H9 (cell line): ENCODE measurements around the gene DNASE1L1. TPM values are rescaled to one million over a fixed set of nuclear protein-coding genes. Genes with fewer than 3 reads are reported as not detected.

Source experiments
- DNase-seq: peaks from one replicate; pipeline ENCODE4 v3.0.0-alpha.2; 2017
- H2AFZ ChIP-seq: one replicate; pipeline ENCODE4 v1.6.1; 2013; ENCODE audit warnings: mild to moderate bottlenecking, low read length, control low read depth, moderate library complexity
- H2AK5ac ChIP-seq: 2 replicates; pipeline ENCODE4 v1.6.1; 2013; ENCODE audit warnings: low read length, control low read depth, mixed read lengths; ENCODE audit not compliant: insufficient read length
- H2BK120ac ChIP-seq: one replicate; pipeline ENCODE4 v1.6.1; 2013; ENCODE audit warnings: low read depth, mild to moderate bottlenecking, low read length, control low read depth, inconsistent platforms; ENCODE audit not compliant: poor library complexity, severe bottlenecking
- H2BK12ac ChIP-seq: 2 replicates; pipeline ENCODE4 v1.6.1; 2013; ENCODE audit warnings: low read length, control low read depth, mixed read lengths, low read depth; ENCODE audit not compliant: insufficient read length
- H2BK15ac ChIP-seq: 2 replicates; pipeline ENCODE4 v1.6.1; 2013; ENCODE audit warnings: low read depth, low read length, control low read depth
- H2BK20ac ChIP-seq: one replicate; pipeline ENCODE4 v1.6.1; 2013; ENCODE audit warnings: low read depth, mild to moderate bottlenecking, low read length, control low read depth, inconsistent platforms; ENCODE audit not compliant: poor library complexity, severe bottlenecking
- H2BK5ac ChIP-seq: 2 replicates; pipeline ENCODE4 v1.6.1; 2013; ENCODE audit warnings: low read length, control low read depth, mixed read lengths; ENCODE audit not compliant: insufficient read length
- H3K14ac ChIP-seq: 2 replicates; pipeline ENCODE4 v1.6.1; 2013; ENCODE audit warnings: low read length, control low read depth; ENCODE audit not compliant: insufficient read depth
- H3K18ac ChIP-seq: 2 replicates; pipeline ENCODE4 v1.6.1; 2013; ENCODE audit warnings: low read depth, mild to moderate bottlenecking, mixed read lengths, low read length, control low read depth; ENCODE audit not compliant: insufficient read length
- H3K23ac ChIP-seq: 2 replicates; pipeline ENCODE4 v1.6.1; 2013; ENCODE audit warnings: low read length, control low read depth, mixed read lengths, low read depth; ENCODE audit not compliant: insufficient read length
- H3K23me2 ChIP-seq: 2 replicates; pipeline ENCODE4 v1.6.1; 2013; ENCODE audit warnings: low read depth, mild to moderate bottlenecking, mixed read lengths, low read length, control low read depth; ENCODE audit not compliant: insufficient read length, poor library complexity, severe bottlenecking
- H3K27ac ChIP-seq: 2 replicates; pipeline ENCODE4 v1.5.1; 2013; ENCODE audit warnings: low read length, control low read depth, mixed read lengths, low read depth; ENCODE audit not compliant: insufficient read length
- H3K27me3 ChIP-seq: 2 replicates; pipeline ENCODE4 v1.6.1; 2013; ENCODE audit warnings: low read length, control low read depth, inconsistent platforms; ENCODE audit not compliant: insufficient read depth
- H3K4ac ChIP-seq: 2 replicates; pipeline ENCODE4 v1.6.1; 2013; ENCODE audit warnings: low read depth, mild to moderate bottlenecking, control low read depth, inconsistent platforms, low read length, moderate library complexity
- H3K4me1 ChIP-seq: 2 replicates; pipeline ENCODE4 v1.6.1; 2013; ENCODE audit warnings: low read length, control low read depth, inconsistent platforms; ENCODE audit not compliant: insufficient read depth
- H3K4me2 ChIP-seq: 2 replicates; pipeline ENCODE4 v1.6.1; 2013; ENCODE audit warnings: low read length, control low read depth, mixed read lengths; ENCODE audit not compliant: insufficient read length, insufficient read depth
- H3K56ac ChIP-seq: 2 replicates; pipeline ENCODE4 v1.6.1; 2013; ENCODE audit warnings: low read depth, mild to moderate bottlenecking, mixed read lengths, low read length, control low read depth; ENCODE audit not compliant: insufficient read length
- H3K79me1 ChIP-seq: 2 replicates; pipeline ENCODE4 v1.6.1; 2013; ENCODE audit warnings: low read depth, mild to moderate bottlenecking, moderate library complexity, low read length, control low read depth, inconsistent platforms; ENCODE audit not compliant: insufficient read depth, poor library complexity, severe bottlenecking
- H3K79me2 ChIP-seq: 2 replicates; pipeline ENCODE4 v1.6.1; 2013; ENCODE audit warnings: low read length, control low read depth, inconsistent platforms; ENCODE audit not compliant: insufficient read depth
- H3K9ac ChIP-seq: 2 replicates; pipeline ENCODE4 v1.6.1; 2013; ENCODE audit warnings: low read length, control low read depth, mixed read lengths; ENCODE audit not compliant: insufficient read length; ENCODE audit errors: extremely low read depth
- H3K9me3 ChIP-seq: one replicate; pipeline ENCODE4 v1.6.1; 2013; ENCODE audit warnings: low read depth, low read length, inconsistent platforms; ENCODE audit not compliant: control insufficient read depth
- H3T11ph ChIP-seq: one replicate; pipeline ENCODE4 v1.6.1; 2013; ENCODE audit warnings: mild to moderate bottlenecking, low read length, control low read depth, inconsistent platforms
- H4K20me1 ChIP-seq: one replicate; pipeline ENCODE4 v1.6.1; 2013; ENCODE audit not compliant: control insufficient read depth, insufficient read length, insufficient read depth
- H4K5ac ChIP-seq: 2 replicates; pipeline ENCODE4 v1.6.1; 2013; ENCODE audit warnings: low read depth, mild to moderate bottlenecking, mixed read lengths, low read length, control low read depth; ENCODE audit not compliant: insufficient read length
- H4K8ac ChIP-seq: replicated peaks from 2 replicates; pipeline ENCODE4 v1.6.1; 2013; ENCODE audit warnings: low read length, control low read depth, mixed read lengths, low read depth; ENCODE audit not compliant: insufficient read length
- H4K91ac ChIP-seq: 2 replicates; pipeline ENCODE4 v1.6.1; 2013; ENCODE audit warnings: low read depth, mild to moderate bottlenecking, moderate library complexity, mixed read lengths, low read length, control low read depth; ENCODE audit not compliant: insufficient read length
- H3K27ac Mint-ChIP-seq, 3 experiments: 2 replicates in 2 of 3; 3 replicates in 1 of 3; pipeline ENCODE4 v1.8.0; 2020 to 2021; ENCODE audit warnings: mixed read lengths in 3 of 3, mild to moderate bottlenecking in 1 of 3, moderate library complexity in 1 of 3
- H3K27me3 Mint-ChIP-seq: 2 replicates; pipeline ENCODE4 v1.8.0; 2021; ENCODE audit warnings: low read depth, mild to moderate bottlenecking, moderate library complexity, mixed read lengths
- H3K36me3 Mint-ChIP-seq, 3 experiments: 2 replicates in 2 of 3; 3 replicates in 1 of 3; pipeline ENCODE4 v1.8.0; 2020 to 2021; ENCODE audit warnings: low read depth in 3 of 3, mixed read lengths in 3 of 3; ENCODE audit not compliant: insufficient read depth in 1 of 3
- H3K4me1 Mint-ChIP-seq, 2 experiments: 2 replicates each; pipeline ENCODE4 v1.8.0; 2020; ENCODE audit warnings: mixed read lengths in 2 of 2
- H3K4me3 Mint-ChIP-seq, 2 experiments: 2 replicates in 1 of 2; 3 replicates in 1 of 2; pipeline ENCODE4 v1.8.0; 2020 to 2021; ENCODE audit warnings: mild to moderate bottlenecking in 2 of 2, mixed read lengths in 2 of 2, moderate library complexity in 1 of 2
- H3K9me3 Mint-ChIP-seq, 2 experiments: 2 replicates in 1 of 2; 3 replicates in 1 of 2; pipeline ENCODE4 v1.8.0; 2020; ENCODE audit warnings: mild to moderate bottlenecking in 2 of 2, mixed read lengths in 2 of 2, moderate library complexity in 1 of 2
- CTCF ChIP-seq: fragments of 200-600 bp; sonication (generic); conservative IDR thresholded peaks from 3 replicates; pipeline ENCODE4 v1.8.0; 2021; ENCODE audit warnings: antibody characterized with exemption, mild to moderate bottlenecking
- WGBS: extraction: QIAGEN DNeasy Blood & Tissue Kit; methylation state at CpG from one replicate; pipeline ENCODE4 v1.1.7; 2013; ENCODE audit warnings: missing lambda C conversion rate, low lambda C conversion rate, mixed read lengths; ENCODE audit not compliant: insufficient read length; ENCODE audit errors: extremely low coverage; 5-methylcytosine and 5-hydroxymethylcytosine counted together
- total RNA-seq: library from RNA; stranded (reverse); gene quantifications from 2 replicates; pipeline ENCODE4 v1.2.1, GENCODE V29; 2021

DNASE1L1 gene
- total RNA-seq, 1 experiment from 2014 or later: 14.5 TPM

- no peak overlapping the region for H2BK20ac ChIP-seq
- H2BK12ac ChIP-seq: no peak overlapping the region
- Mint-ChIP-seq H3K4me3 (peak overlapping the region; percentile 79 to 89), H3K4me1 (peaks cover 16 to 43% of the 10 kb centered on the region in 2 experiments), H3K27me3 (peaks cover 2% of the 10 kb centered on the region; the same call in 1 of the 2 replicates), H3K36me3 (peaks cover 15 to 29% (median 24%) of the 10 kb centered on the region in 3 experiments), H3K27ac (peak overlapping the region in 2 of 3 experiments; percentile 96 to 100; a peak in 4 of 7 replicates), H3K9me3 (peaks cover 52 to 59% of the 10 kb centered on the region in 2 experiments)
- no peak for TF ChIP-seq CTCF
- peak overlapping the region; percentile 77 for H3K4me2 ChIP-seq
- peak overlapping the region; percentile 58 for H4K91ac ChIP-seq
- H4K20me1 ChIP-seq: no peaks in the 10 kb centered on the region
- H2AFZ ChIP-seq: no peak overlapping the region
- no peak overlapping the region for H2BK15ac ChIP-seq
- H2BK5ac ChIP-seq: no peak overlapping the region
- H3K14ac ChIP-seq: peak overlapping the region; percentile 92
- H3K18ac ChIP-seq: peak overlapping the region; percentile 74
- H3K4me1 ChIP-seq: no peaks in the 10 kb centered on the region; the same call in 1 of the 2 replicates
- H2AK5ac ChIP-seq: no peak overlapping the region
- no peak overlapping the region for H3K23ac ChIP-seq
- peak overlapping the region; percentile 49; the same call in 1 of the 2 replicates for H3K4ac ChIP-seq
- no peak overlapping the region for H3K27ac ChIP-seq
- no peak for DNase-seq
- H4K8ac ChIP-seq: no peak overlapping the region
- no peak overlapping the region for H4K5ac ChIP-seq
- no peak overlapping the region for H3T11ph ChIP-seq
- WGBS: no CpG with 5 or more reads among the region's 38 CpGs
- peak overlapping the region; percentile 89 for H3K9ac ChIP-seq
- no peak overlapping the region for H2BK120ac ChIP-seq
- no peak overlapping the region for H3K56ac ChIP-seq
- H3K9me3 ChIP-seq: peaks cover 14% of the 10 kb centered on the region
- H3K23me2 ChIP-seq: peaks cover 9% of the 10 kb centered on the region
- H3K79me1 ChIP-seq: no peaks in the 10 kb centered on the region
- no peaks in the 10 kb centered on the region for H3K27me3 ChIP-seq
- H3K79me2 ChIP-seq: no peaks in the 10 kb centered on the region; the same call in 1 of the 2 replicates
Observed at GRCh38 chrX:154379569-154379951, 29.5 kb downstream of the DNASE1L1 start.
